GM12892 (cell line): Measurements from ENCODE around the gene NELL2.

ENCODE experiments used
- POLR2A ChIP-seq: IDR thresholded peaks from 2 replicates; pipeline ENCODE4 v1.6.1; 2011; ENCODE audit warnings: low read depth, low read length, control low read depth
- POLR2AphosphoS5 ChIP-seq: IDR thresholded peaks from 2 replicates; pipeline ENCODE4 v1.6.1; 2011; ENCODE audit warnings: low read depth, low read length, control low read depth

DNA sequence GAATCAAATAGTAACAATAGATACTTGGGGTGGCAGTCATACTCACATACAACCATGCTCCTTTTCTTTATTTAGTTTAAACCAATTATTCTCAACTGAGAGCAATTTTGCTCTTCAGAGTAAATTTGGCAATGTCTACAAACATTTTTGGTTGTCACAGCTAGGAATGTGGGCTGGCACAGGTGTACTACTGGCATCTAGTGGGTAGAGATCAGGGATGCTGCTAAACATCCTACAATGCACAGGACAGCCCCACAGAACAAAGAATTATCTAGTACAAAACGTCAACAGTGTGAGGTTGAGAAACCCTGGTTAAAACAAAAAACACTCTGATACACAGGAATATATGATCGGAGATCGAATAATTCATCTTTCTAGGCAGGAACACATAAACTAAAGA, 186.5 kb downstream of the NELL2 start:
- no peak for TF ChIP-seq POLR2A
- TF ChIP-seq POLR2AphosphoS5 = no peak
